Measurements from ENCODE around the gene NYAP1. TPM values are rescaled to one million over a fixed set of nuclear protein-coding genes. Genes with fewer than 3 reads are reported as not detected.
"Not testable (repeated sequence)": the region's sequence is repeated elsewhere in the genome, so short reads cannot be mapped to it uniquely, and the experiment has no call there.

Gene NYAP1
- total and polyA plus RNA-seq, 4 donors: 0.32 to 1.1 (median 0.46) TPM

- not testable (repeated sequence) for H3K27ac ChIP-seq (ENCODE audit: low read depth in 1 of 2, low read length in 1 of 2); H3K9ac ChIP-seq (ENCODE audit: insufficient read depth in 1 of 2, low read length in 2 of 2); H3K9me3 ChIP-seq (ENCODE audit: control insufficient read depth in 4 of 4, insufficient read depth in 3 of 4, low read length in 3 of 4); H3K27me3 ChIP-seq (ENCODE audit: control insufficient read depth in 3 of 3, insufficient read depth in 3 of 3, low read length in 2 of 3); ATAC-seq (ENCODE audit: insufficient read depth, low FRiP score); DNase-seq; H3K4me3 ChIP-seq; H3K36me3 ChIP-seq (ENCODE audit: control insufficient read depth in 4 of 4, insufficient read depth in 4 of 4, low read length in 4 of 4); H3K4me1 ChIP-seq (ENCODE audit: control insufficient read depth in 5 of 5, insufficient read depth in 5 of 5, low read length in 5 of 5)
- WGBS, 2 donors: 89 to 96% methylated on average over 11 to 24 of the region's 34 CpGs
Measured at GRCh38 chr7:100523192-100523591, 39.5 kb downstream of the NYAP1 start.

DNA sequence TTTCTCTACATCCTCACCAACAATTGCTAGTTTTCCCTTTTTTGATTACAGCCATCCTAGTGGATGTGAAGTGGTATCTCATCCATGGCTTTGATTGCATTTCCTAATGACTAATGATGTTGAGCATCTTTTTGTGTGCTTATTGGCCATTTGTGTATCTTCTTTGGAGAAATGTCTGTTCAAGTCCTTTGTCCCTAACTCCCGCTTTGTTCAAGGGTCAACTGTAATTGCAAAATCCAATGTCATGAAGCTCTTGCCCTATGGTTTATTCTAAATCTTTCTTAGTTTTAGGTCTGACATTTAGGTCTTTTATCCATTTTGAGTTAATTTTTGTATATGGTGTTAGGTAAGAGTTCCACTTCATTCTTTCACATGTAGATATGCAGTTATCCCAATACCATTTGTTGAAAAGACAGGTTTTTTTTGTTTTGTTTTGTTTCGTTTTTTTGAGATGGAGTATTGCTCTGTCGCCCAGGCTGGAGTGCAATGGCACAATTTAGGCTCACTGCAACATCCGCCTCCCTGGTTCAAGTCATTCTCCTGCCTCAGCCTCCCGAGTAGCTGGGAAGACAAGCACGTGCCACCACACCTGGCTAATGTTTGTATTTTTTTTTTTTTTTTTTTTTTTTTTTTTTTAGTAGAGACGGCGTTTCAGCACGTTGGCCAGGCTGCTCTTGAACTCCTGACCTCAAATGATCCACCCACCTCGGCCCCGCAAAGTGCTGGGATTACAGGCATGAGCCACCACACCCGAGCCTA is 44.6 kb downstream of the NYAP1 start:
- not testable (repeated sequence) for H3K4me1 ChIP-seq (ENCODE audit: control insufficient read depth in 5 of 5, insufficient read depth in 5 of 5, low read length in 5 of 5); H3K9me3 ChIP-seq (ENCODE audit: control insufficient read depth in 4 of 4, insufficient read depth in 3 of 4, low read length in 3 of 4); H3K27me3 ChIP-seq (ENCODE audit: control insufficient read depth in 3 of 3, insufficient read depth in 3 of 3, low read length in 2 of 3); DNase-seq; H3K27ac ChIP-seq (ENCODE audit: low read depth in 1 of 2, low read length in 1 of 2); H3K36me3 ChIP-seq (ENCODE audit: control insufficient read depth in 4 of 4, insufficient read depth in 4 of 4, low read length in 4 of 4); ATAC-seq (ENCODE audit: insufficient read depth, low FRiP score); H3K4me3 ChIP-seq; H3K9ac ChIP-seq (ENCODE audit: insufficient read depth in 1 of 2, low read length in 2 of 2)
- 81 to 89% methylated on average over 12 of the region's 12 CpGs for WGBS, 2 donors

GRCh38 chr7:100532165-100533022 is 48.7 kb downstream of the NYAP1 start:
- 93 to 94% methylated on average over 14 of the region's 14 CpGs for WGBS, 2 donors
- no peak for ATAC-seq (ENCODE audit: insufficient read depth, low FRiP score)

GRCh38 chr7:100535982-100536381 is 52.3 kb downstream of the NYAP1 start:
- H3K9ac ChIP-seq (ENCODE audit: insufficient read depth in 1 of 2, low read length in 2 of 2); H3K9me3 ChIP-seq (ENCODE audit: control insufficient read depth in 4 of 4, insufficient read depth in 3 of 4, low read length in 3 of 4); H3K4me3 ChIP-seq; ATAC-seq (ENCODE audit: insufficient read depth, low FRiP score); DNase-seq; H3K36me3 ChIP-seq (ENCODE audit: control insufficient read depth in 4 of 4, insufficient read depth in 4 of 4, low read length in 4 of 4); H3K27me3 ChIP-seq (ENCODE audit: control insufficient read depth in 3 of 3, insufficient read depth in 3 of 3, low read length in 2 of 3); H3K27ac ChIP-seq (ENCODE audit: low read depth in 1 of 2, low read length in 1 of 2): not testable (repeated sequence)
- 95 to 98% methylated on average over 9 of the region's 9 CpGs for WGBS, 2 donors
- peaks cover 0 to 12% (median 2%) of the 10 kb centered on the region in 5 donors for H3K4me1 ChIP-seq (ENCODE audit: control insufficient read depth in 5 of 5, insufficient read depth in 5 of 5, low read length in 5 of 5)

More at GRCh38 chr7:100532165-100533022, 48.7 kb downstream of the NYAP1 start:
- no peaks in the 10 kb centered on the region for H3K36me3 ChIP-seq (ENCODE audit: control insufficient read depth in 4 of 4, insufficient read depth in 4 of 4, low read length in 4 of 4)
- no peak overlapping the region for H3K27ac ChIP-seq (ENCODE audit: low read depth in 1 of 2, low read length in 1 of 2)
- no peaks in the 10 kb centered on the region for H3K9me3 ChIP-seq (ENCODE audit: control insufficient read depth in 4 of 4, insufficient read depth in 3 of 4, low read length in 3 of 4)
- no peak overlapping the region for H3K4me3 ChIP-seq
- no peaks in the 10 kb centered on the region for H3K27me3 ChIP-seq (ENCODE audit: control insufficient read depth in 3 of 3, insufficient read depth in 3 of 3, low read length in 2 of 3)
- no peak overlapping the region for H3K9ac ChIP-seq (ENCODE audit: insufficient read depth in 1 of 2, low read length in 2 of 2)
- TF ChIP-seq, protein P1, sequence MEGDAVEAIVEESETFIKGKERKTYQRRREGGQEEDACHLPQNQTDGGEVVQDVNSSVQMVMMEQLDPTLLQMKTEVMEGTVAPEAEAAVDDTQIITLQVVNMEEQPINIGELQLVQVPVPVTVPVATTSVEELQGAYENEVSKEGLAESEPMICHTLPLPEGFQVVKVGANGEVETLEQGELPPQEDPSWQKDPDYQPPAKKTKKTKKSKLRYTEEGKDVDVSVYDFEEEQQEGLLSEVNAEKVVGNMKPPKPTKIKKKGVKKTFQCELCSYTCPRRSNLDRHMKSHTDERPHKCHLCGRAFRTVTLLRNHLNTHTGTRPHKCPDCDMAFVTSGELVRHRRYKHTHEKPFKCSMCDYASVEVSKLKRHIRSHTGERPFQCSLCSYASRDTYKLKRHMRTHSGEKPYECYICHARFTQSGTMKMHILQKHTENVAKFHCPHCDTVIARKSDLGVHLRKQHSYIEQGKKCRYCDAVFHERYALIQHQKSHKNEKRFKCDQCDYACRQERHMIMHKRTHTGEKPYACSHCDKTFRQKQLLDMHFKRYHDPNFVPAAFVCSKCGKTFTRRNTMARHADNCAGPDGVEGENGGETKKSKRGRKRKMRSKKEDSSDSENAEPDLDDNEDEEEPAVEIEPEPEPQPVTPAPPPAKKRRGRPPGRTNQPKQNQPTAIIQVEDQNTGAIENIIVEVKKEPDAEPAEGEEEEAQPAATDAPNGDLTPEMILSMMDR (IDR thresholded peaks at IDR 0.05; ENCODE audit: control extremely low read depth, extremely low read depth): no peak
- H3K4me1 ChIP-seq (ENCODE audit: control insufficient read depth in 5 of 5, insufficient read depth in 5 of 5, low read length in 5 of 5): no peaks in the 10 kb centered on the region
- no peak for DNase-seq

DNA sequence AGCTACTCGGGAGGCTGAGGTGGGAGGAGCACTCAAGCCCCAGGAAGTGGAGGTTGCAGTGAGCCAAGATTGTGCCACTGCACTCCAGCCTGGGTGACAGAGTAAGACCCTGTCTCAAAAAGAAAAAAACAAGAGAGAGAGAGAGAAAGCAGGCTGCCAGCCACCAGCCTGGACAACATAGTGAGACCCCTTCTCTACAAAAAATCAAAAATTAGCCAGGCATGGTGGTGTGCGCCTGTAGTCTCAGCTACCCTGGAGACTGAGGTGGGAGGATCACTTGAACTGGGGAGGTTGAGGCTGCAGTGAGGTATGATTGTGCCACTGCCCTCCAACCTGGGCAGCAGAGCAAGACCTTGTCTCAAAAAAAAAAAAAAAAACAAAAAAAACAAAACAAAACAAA is 53.0 kb downstream of the NYAP1 start:
- DNase-seq; H3K9me3 ChIP-seq (ENCODE audit: control insufficient read depth in 4 of 4, insufficient read depth in 3 of 4, low read length in 3 of 4); ATAC-seq (ENCODE audit: insufficient read depth, low FRiP score); H3K27me3 ChIP-seq (ENCODE audit: control insufficient read depth in 3 of 3, insufficient read depth in 3 of 3, low read length in 2 of 3); H3K27ac ChIP-seq (ENCODE audit: low read depth in 1 of 2, low read length in 1 of 2); H3K9ac ChIP-seq (ENCODE audit: insufficient read depth in 1 of 2, low read length in 2 of 2); H3K4me3 ChIP-seq; H3K36me3 ChIP-seq (ENCODE audit: control insufficient read depth in 4 of 4, insufficient read depth in 4 of 4, low read length in 4 of 4): not testable (repeated sequence)
- peaks cover 0 to 12% (median 2%) of the 10 kb centered on the region in 5 donors for H3K4me1 ChIP-seq (ENCODE audit: control insufficient read depth in 5 of 5, insufficient read depth in 5 of 5, low read length in 5 of 5)
- WGBS, 2 donors: 81 to 92% methylated on average over 2 of the region's 2 CpGs

Measured in lung (tissue), 12 donors.